H1 (cell line): ENCODE measurements around the gene IKZF2.

Experiments
- CEBPB ChIP-seq: IDR thresholded peaks from 2 replicates; pipeline ENCODE4 v1.6.1; 2012; ENCODE audit warnings: low read depth, low read length
- EGR1 ChIP-seq: IDR thresholded peaks from 2 replicates; pipeline ENCODE4 v1.6.1; 2011; ENCODE audit warnings: low read depth, low read length, borderline replicate concordance
- EP300 ChIP-seq, 2 experiments: IDR thresholded peaks; 1 replicate in 1 of 2; 2 replicates in 1 of 2; pipeline ENCODE4 v1.6.1; 2011 to 2012; ENCODE audit warnings: low read depth in 2 of 2, low read length in 2 of 2, mild to moderate bottlenecking in 2 of 2, borderline replicate concordance in 1 of 2, inconsistent platforms in 1 of 2, moderate library complexity in 1 of 2
- POLR2A ChIP-seq, 2 experiments: IDR thresholded peaks; 1 replicate in 1 of 2; 2 replicates in 1 of 2; pipeline ENCODE4 v1.6.1; 2011; ENCODE audit warnings: low read depth in 2 of 2, low read length in 2 of 2, mild to moderate bottlenecking in 2 of 2; ENCODE audit errors: control extremely low read depth in 1 of 2
- SUZ12 ChIP-seq: fragments of 200-600 bp; sonication (generic); IDR thresholded peaks from 2 replicates; pipeline ENCODE4 v1.6.1; 2012; ENCODE audit warnings: mild to moderate bottlenecking, inconsistent platforms, low read length, moderate library complexity, mixed read lengths
- TF ChIP-seq, protein P1 (sequence below), 3 experiments: IDR thresholded peaks; 1 replicate in 2 of 3; 2 replicates in 1 of 3; pipeline versions ENCODE4 v1.5.1 to v1.6.1; 2011; ENCODE audit warnings: low read length in 3 of 3, mild to moderate bottlenecking in 3 of 3, inconsistent platforms in 2 of 3, low read depth in 1 of 3, moderate library complexity in 1 of 3; ENCODE audit not compliant: insufficient read depth in 1 of 3; ENCODE audit errors: control extremely low read depth in 1 of 3

DNA sequence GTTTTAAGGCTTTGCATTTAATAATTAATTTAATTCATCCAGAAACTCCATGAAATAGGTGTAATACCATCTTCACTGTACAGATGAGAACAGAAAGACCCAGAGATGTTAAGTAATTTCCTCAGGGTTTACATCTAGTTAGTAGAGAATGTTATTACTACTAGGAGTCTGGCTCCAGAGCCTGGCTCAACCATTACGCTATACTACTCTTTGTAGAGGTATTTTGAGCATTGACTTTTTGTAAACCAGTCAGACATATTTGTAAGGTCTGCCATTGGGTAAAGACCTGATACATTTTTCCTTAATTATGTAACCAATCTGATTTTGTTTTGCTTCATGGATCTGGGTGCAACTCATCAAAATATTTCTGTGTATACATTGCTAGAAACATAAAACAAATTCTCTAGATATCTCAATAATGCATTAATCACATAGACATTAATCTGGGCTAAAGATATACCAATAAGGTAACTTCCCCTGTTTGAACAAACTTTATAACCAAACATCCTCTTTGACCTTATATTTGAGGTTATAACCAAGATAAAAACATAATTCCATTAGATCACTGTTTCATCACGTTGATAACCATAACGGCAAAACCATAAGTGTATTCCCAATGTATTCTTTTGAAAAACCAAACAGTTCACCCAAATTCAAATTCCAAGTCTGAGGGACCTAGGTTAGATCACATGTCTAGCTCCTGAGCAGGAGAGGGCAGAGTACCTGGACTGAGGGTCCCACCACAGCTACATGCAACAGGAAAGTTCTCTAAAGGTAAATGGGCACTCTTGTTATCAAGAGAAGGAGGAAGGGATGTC is 135.0 kb downstream of the IKZF2 start:
- TF ChIP-seq EGR1, result no peak
- TF ChIP-seq, protein P1, sequence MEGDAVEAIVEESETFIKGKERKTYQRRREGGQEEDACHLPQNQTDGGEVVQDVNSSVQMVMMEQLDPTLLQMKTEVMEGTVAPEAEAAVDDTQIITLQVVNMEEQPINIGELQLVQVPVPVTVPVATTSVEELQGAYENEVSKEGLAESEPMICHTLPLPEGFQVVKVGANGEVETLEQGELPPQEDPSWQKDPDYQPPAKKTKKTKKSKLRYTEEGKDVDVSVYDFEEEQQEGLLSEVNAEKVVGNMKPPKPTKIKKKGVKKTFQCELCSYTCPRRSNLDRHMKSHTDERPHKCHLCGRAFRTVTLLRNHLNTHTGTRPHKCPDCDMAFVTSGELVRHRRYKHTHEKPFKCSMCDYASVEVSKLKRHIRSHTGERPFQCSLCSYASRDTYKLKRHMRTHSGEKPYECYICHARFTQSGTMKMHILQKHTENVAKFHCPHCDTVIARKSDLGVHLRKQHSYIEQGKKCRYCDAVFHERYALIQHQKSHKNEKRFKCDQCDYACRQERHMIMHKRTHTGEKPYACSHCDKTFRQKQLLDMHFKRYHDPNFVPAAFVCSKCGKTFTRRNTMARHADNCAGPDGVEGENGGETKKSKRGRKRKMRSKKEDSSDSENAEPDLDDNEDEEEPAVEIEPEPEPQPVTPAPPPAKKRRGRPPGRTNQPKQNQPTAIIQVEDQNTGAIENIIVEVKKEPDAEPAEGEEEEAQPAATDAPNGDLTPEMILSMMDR (IDR thresholded peaks at IDR 0.05; ENCODE audit: control extremely low read depth in 1 of 3, insufficient read depth in 1 of 3, low read depth in 1 of 3, low read length in 3 of 3), result no peak
- no peak for TF ChIP-seq CEBPB
- TF ChIP-seq EP300 (IDR thresholded peaks at IDR 0.05; ENCODE audit: borderline replicate concordance in 1 of 2, low read depth in 2 of 2, low read length in 2 of 2), result no peak
- TF ChIP-seq SUZ12, result no peak
- TF ChIP-seq POLR2A (IDR thresholded peaks at IDR 0.05; ENCODE audit: control extremely low read depth in 1 of 2, low read depth in 2 of 2, low read length in 2 of 2), result no peak
